HG03108 (cell line): Measurements from ENCODE around the gene ING4.
"Not testable (repeated sequence)": the region's sequence is repeated elsewhere in the genome, so short reads cannot be mapped to it uniquely, and the experiment has no call there.

Experiments used
- ATAC-seq: cut with Tn5 transposase; IDR thresholded peaks from one replicate; pipeline ENCODE4 v1.9.1; 2021; ENCODE audit warnings: moderate library complexity; ENCODE audit not compliant: unreplicated experiment

Gene ING4

GRCh38 chr12:6662906-6663742 lies at the start of gene ING4:
Gene ING4 (minus strand): TSS chr12:6663119. CDS start chr12:6663101, 18 bp downstream.
- peak; percentile 97 for ATAC-seq

DNA sequence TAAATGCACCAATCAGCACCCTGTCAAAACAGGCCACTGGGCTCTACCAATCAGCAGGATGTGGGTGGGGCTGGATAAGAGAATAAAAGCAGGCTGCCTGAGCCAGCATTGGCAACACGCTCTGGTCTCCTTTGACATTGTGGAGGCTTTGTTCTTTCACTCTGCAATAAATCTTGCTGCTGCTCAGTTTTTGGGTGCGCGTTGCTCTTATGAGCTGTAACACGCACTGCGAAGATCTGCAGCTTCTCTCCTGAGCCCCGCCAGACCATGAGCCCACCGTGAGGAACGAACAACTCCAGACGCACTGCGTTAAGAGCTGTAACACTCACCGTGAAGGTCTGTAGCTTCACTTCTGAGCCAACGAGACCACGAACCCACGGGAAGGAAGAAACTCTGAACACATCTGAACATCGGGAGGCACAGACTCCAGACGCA lies 46.1 kb upstream of the ING4 start:
- ATAC-seq: no peak

DNA sequence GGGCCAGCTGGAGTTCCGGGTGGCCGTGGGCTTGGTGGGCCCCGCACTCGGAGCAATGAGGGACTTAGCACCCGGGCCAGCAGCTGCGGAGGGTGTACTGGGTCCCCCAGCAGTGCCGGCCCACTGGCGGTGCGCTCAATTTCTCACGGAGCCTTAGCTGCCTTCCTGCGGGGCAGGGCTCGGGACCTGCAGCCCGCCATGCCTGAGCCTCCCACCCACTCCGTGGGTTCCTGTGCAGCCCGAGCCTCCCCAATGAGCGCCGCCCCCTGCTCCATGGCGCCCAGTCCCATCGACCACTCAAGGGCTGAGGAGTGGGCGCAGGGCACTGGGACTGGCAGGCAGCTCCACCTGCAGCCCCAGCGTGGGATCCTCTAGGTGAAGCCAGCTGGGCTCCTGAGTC lies 45.4 kb upstream of the ING4 start:
- ATAC-seq: not testable (repeated sequence)

DNA sequence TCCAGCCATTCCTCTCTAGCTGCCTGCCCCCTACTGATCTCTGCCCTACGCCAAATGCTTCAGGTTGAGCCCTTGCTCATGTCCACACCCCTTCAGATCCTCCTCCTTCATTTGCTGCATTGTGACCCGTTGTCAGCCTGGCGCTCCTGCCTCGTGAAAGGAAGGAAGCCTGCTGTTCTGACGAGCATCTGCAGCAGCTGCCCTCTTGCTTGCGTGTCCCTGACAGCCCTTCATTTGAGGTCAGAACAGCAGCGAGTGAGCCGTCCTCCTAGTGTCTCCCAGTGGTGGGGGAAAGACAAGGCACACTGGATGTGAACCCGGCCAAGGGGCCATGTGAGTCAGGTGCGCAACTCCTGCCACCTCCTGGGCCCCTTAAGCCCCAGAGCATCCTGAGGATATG lies 40.7 kb upstream of the ING4 start:
- no peak for ATAC-seq

DNA sequence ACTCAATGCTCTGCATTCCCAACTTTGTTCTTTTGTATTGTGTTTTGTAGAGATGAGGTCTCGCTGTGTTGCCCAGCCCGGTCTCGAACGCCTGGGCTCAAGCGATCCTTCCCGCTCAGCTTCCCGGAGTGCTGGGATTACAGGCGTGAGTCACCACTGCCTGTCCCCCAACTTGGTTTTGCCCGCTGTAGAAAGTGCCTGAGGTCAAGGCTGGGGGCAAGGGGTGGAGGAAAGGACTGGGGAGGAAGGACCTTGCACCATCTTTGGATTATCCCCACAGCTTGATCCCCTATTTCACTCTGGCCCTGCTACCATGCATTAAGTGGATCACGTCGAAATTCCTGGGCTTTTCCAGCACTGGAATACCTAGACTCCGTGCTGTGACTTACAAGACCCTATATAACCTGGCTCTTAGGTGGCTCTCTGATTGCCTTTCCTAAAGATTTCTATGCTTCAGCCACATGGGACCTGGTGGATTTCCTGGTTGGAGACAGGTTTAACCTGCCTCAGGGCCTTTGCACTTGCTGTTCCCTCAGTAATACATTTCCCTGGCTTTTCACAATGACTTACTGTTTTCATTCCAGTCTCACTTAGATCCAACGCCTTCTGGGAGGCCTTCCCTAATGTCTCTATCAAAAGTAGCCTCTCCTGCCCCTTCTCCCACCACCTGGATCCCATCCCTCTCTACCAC lies 38.3 kb upstream of the ING4 start:
- ATAC-seq: no peak

GRCh38 chr12:6700646-6701051 lies 37.7 kb upstream of the ING4 start, which contains the start of gene PIANP:
Gene PIANP (minus strand): TSS chr12:6700815. CDS start chr12:6698061, 2,754 bp downstream.
- no peak for ATAC-seq

GRCh38 chr12:6699989-6700645 lies 37.2 kb upstream of the ING4 start:
- ATAC-seq: no peak

GRCh38 chr12:6699259-6699988 lies 36.5 kb upstream of the ING4 start:
- ATAC-seq: no peak

DNA sequence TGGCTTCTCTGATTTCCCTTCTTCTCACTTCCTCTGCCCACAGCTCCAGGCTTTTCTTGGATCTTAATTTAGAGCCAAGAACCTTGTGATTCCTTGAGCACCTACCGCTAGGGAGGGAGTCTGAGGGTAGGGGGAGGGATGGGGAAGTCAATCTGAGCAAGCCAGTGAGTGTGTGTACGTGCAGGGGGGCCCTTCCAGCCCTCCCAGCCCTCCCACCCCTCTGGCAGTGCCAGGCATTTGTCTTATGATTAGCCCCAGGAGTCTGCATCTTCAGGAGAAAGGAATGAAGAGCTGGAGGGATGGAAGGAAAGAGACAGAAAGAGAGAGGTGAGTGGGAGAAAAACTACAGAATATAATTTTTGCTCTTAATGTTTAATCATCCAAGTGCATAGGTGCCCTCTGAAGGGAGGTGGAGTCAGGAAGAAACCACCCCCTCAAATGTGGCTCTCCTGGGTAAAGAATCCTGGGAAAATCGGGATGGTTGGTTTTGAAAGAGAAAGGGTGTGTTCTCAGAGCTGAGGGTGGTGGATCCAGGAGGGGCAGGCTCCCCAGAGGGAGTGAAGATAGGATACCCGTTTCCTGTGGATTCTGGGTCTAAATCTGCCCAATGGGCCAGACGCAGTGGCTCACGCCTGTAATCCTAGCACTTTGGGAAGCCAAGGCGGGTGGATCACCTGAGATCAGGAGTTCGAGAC lies 35.6 kb upstream of the ING4 start:
- ATAC-seq: no peak

GRCh38 chr12:6697584-6698351 lies 34.8 kb upstream of the ING4 start:
- no peak for ATAC-seq

DNA sequence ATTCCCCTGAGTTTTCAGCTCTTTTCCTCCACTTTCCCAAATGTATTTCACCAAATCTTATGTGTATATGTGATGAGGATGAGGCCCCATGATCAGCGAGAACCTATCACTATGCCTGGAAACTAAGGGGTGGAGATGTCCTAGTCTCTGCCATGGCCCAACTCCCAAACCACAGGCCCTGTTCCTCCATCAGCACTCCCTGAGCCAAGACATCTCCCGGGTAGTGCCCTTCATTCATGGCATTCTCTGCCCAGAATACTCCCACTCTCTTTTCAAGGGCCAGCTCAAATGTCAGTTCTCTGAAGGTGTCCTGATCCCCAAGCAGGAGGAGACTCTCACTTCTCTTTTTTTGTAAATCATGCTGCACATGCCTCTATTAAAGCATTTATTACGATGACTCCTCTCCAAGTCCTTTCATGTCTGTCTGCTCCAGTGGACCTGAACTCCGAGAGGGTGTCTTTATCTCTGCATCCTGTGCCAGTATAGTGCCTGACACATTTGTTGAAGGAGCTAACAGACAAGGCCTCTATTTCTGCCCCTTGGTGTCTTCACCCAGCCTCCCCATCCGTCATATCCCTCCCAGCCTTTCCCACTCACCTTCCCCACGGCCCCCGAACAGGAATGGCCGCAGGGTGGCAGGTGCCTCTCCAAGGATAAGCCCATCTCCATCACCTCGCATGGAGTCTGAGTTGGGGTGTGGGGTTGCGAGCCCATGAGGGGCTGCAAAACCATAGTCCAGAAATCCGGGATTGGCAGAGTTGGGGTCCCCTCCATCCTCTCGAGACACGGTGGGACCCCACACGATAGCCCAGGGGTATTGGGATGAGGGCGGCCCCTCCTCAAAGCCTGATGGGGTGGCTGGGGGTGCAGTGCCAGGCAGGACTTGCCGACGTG lies 34.0 kb upstream of the ING4 start:
- no peak for ATAC-seq

DNA sequence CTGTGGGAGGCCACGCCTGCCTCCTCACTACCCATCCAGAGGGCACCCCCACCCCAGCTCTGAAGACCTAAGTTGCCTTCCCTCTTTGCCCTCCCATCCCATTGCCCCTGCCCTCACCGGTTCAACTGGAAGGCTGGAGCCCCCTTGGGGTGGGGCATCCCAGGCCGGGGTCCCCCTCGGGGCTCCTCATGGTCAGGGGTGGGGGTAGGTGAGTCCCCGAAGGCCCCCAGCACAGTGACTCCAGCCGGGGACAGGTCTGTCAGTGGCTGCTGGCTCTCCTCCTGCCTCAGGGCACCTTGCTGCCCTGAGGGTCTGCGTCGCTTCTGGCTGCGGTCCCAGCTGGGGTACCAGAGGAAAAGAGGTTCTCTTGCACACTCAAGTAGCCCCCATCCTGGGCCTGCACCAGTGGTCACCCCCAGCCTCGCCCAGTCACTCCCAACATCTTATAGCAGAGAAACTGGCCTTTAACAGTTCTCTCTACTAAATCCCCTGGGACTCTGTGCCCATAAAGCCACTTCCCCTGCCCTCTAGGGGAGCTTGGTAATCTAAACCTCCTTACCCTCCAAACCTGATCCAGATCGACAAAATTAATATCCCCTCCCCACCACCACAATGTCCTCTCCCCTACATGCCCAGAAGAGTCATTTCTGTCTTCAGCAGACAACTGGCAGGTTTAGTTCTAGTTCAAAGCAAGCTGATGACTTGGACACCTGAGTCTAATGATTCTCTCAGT lies 32.6 kb upstream of the ING4 start:
- no peak for ATAC-seq

GRCh38 chr12:6694701-6695100 lies 31.8 kb upstream of the ING4 start:
- no peak for ATAC-seq

DNA sequence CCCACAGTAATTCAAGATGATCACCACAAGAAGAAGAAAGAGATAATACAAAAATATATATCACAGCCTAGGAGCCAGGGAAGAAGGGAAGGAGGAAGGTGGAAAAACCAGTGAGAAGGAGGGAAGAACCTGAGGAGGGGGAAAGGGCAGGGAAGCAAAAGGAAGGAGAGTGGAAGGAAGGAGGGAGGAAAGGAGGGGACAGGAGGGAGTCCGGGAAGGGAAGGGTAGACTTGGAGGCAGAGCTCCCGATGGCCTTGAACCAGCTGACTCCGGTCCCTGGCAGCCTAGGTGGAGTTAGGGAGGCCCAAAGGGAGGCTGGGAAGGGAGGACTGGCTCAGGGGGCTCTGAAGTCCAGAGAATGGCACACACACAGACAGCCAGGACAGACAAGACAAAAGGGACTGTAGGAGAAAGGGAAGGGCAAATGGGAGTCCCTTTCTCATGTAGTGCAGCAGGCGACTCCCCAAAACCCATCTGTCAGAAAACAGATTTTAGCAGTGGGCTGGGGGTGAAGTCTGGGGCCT lies 31.0 kb upstream of the ING4 start:
- ATAC-seq: no peak

GRCh38 chr12:6692888-6693287 lies 30.0 kb upstream of the ING4 start:
- no peak for ATAC-seq

- no peak for ATAC-seq
These were observed 28.6 kb upstream of the ING4 start for GRCh38 chr12:6691473-6691872.

GRCh38 chr12:6688999-6689882 lies 26.3 kb upstream of the ING4 start, which contains the start of gene ZNF384:
Gene ZNF384 (minus strand): TSS chr12:6689375. CDS start chr12:6679520, 9,855 bp downstream.
- peak; percentile 85 for ATAC-seq
